GM18526 (cell line): Measurements from ENCODE around the gene TPH2.

Experiments used
- POLR2A ChIP-seq: IDR thresholded peaks from 3 replicates; pipeline ENCODE4 v1.6.1; 2011; ENCODE audit not compliant: insufficient read length; ENCODE audit errors: extremely low read depth

Gene TPH2

DNA sequence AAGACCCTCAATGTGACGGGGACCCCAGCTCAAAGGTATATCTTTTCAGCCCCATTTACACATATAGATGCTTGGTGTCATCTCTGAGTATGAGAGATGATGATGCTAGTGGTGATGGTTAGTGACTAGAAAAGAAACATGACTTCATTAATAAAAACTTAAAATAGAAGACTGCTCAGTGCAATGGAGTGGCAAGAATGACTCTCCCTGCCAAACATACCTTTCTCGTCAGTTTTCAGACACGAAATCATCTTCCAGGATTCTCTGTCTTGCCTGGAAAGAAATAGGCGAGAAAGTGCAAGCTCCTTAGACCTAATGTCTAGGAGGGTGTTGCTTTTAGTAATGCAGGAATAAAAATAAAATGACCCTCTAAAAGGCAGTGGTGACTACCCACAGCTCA, 71.7 kb downstream of the TPH2 start:
- no peak for TF ChIP-seq POLR2A

DNA sequence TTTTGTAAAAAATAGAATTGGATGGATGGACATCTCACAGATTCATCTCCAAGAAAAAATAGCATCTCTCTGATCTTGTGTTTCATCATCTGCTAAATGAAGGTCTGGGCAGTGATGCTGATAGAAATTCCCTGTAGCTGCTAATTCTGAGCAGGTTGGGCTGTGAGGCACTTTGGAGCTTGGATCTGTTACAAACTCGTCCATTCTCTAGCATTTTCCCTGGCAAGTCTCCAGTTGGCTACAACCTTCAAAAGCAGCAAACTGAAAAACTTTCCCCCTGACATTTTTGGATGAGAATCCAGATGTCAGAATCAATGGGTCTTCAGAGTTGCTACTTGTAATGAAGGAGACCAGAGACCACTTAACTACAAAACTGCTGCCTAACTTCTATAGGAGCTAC, 72.7 kb downstream of the TPH2 start:
- TF ChIP-seq POLR2A, result no peak

DNA sequence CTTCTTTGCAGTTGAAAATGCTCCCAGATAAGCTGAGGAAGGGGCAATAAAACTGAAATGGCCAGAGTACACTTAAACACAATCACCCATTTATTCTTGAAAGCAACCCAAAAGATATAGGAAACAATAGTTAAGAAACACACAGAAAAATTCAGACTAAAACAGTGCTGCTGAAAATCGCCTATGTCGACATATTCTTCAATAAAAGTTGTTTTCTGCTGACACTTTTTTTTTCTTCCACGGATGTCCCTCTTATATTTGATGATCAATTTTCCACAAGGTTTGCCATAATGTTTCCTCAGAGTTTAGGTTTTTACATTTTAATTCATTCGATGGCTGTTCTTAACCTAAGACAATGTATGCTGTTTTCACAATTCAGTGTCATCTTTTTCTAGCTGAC, 74.2 kb downstream of the TPH2 start:
- no peak for TF ChIP-seq POLR2A

DNA sequence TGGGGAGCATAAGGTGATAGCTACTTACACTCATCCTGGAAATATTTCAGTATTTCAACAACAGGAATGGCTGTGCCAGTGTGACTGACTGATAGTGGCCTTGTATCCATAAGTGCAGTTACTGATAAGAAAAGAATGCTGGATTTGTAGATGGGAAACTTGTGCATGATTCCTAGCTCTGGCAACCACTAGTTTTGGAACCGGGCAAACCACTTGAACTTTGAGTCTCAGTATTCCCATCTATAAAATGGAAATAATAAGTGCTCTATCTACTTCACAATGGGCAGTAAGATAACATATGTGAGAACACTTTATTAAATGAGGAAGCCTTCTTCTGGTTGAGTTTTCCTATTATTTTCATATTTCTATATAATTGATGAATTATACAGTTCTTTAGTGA, 77.2 kb downstream of the TPH2 start:
- TF ChIP-seq POLR2A, result no peak

DNA sequence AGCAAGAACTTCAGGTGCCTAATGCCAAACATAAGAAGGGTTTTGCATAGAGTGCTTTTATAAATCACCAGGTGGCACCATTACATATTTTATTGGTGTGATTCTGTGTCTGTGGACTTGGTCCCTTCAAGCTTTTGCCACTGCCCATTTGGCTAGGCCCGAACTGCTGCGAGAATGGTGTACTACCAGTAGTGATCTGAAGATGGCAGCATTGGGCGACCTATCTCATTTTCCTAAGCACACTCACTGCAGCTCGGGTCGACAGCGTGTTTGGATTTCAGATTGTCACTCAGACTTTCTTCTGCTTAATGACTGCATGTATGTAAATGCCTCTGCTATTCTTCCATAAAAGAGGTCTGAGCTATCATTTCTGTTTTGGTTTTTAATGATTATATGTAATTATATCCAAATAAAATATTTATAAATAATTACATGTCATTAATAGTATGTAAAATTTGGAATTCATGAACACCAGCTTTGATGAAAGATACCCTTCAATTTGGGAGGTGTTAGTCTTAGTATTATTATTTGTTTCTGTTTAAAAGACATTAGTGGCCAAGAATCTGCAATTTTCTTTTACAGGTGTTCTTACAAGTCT, 78.5 kb downstream of the TPH2 start:
- TF ChIP-seq POLR2A, result no peak

DNA sequence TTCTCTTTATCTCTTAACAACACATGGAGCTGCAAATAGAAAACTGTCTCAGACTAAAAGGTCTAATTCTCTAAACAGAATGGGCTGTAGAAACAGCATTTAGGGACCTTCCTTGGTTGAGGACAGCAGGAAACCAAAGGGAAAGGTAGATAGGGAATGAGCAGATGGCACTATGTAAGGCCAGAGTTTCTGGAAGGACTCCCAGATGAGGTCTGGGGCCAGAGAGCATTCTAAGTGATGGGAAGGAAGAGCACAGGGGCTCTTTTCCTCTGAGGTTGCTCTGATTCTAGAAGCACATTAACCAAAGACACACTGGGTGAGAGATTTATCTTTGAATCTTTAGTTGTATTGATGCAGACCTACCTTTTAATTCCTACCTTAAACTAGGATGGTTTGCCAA, 79.4 kb downstream of the TPH2 start:
- TF ChIP-seq POLR2A, result no peak

DNA sequence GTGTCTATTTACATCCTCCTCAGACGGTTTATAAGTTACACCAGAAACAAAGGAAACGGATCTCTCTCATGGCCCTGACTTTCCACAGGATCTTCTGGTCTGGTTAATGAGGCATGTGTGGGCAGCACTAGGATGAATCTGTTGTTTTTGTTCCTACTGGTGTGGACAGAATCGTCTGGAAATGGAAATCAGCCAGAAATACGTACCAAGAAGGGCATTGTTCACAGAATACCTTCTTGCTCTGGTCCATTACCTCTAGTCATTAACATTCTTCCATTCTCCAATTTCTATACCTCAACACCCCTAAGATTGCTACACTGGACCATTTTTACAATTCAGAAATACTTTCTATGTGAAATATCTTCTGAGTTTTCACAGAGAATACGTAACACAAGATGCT, 86.0 kb downstream of the TPH2 start:
- no peak for TF ChIP-seq POLR2A

DNA sequence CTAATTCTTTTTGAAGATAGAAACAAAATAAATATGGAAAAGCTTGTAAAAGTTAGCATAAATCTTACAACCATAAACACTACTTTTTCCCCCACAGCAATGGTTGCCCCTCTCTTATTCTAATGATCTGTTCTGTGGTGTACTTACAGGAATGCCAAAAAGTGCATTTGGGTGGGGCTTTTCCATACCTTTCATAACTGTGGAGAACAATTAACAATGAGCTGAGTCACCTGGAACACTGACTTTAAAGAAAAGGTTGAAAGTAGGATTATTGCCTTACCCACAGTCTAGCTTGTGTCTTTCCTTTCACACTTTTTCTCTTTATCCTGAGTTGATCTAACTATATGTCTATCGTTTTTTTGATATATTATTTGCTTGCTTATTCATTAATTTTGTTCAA, 86.9 kb downstream of the TPH2 start:
- TF ChIP-seq POLR2A, result no peak

DNA sequence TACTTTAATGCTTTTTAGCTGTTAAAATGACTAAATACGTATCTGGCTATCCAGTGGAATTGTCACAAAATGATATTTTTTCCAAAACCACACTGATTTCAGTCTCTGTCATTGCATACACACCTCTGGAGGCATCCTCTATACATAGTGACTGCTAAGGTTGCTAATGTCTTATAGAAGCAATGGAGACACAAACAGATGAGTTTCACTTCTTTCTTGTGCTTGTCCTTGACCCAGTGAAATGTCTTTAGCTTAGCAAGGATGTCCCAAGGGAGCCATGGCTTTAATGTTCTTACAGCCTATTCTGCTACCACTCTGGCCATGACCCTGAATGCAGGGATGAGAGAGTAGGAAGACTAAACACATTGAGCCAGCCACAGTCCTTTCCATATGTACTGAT, 90.3 kb downstream of the TPH2 start:
- TF ChIP-seq POLR2A, result no peak

DNA sequence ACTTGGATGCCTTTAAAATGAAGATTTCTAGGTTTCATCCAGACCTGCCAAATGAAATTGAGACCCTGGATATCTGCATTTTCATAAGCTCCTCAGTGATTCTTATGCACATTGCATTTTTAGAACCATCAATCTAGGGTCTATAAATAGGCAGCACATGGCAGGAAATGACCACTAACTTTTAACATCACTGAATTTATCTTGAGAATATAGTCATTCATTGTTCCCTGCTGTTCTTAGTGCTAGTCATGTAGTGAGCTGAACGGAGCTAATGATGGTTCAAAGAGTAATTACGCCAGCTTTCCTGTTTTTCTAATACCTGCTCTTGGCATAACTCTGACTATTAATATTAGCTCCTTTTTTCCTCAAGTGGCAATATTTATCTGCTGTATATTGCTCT, 91.6 kb downstream of the TPH2 start:
- TF ChIP-seq POLR2A, result no peak

DNA sequence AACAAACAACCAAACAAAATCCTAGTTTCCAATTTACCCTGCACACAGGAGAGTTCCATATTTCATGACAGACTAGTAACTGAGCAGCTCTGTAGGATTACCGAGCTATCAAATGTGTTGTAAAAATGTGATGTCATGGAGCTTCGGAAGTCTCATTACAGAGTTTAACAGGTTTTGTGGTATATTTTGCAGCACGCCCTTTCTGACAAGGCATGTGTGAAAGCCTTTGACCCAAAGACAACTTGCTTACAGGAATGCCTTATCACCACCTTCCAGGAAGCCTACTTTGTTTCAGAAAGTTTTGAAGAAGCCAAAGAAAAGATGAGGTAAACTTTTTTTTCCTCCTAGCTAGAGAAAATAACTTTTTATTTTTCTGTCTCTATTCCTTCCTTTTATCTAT, 92.4 kb downstream of the TPH2 start:
- TF ChIP-seq POLR2A, result no peak

DNA sequence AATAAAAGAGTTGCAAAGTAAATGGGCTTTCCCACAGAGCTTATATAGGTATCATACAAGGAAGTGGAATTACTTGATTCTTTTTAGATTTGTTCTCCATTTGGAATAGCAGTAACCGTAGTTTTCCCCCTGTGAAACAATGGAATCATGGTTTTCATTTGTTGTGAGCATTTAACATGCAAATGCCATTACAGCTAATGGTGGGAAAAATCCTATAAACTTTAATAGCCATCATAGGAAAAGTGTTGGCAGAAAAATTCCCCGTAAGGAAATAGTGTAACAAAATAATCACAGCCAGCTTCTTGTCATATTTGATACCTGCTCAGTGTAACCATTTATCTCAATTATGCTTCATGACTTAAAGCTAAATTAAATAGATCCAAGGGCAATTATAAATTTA, 95.3 kb downstream of the TPH2 start:
- TF ChIP-seq POLR2A, result no peak

DNA sequence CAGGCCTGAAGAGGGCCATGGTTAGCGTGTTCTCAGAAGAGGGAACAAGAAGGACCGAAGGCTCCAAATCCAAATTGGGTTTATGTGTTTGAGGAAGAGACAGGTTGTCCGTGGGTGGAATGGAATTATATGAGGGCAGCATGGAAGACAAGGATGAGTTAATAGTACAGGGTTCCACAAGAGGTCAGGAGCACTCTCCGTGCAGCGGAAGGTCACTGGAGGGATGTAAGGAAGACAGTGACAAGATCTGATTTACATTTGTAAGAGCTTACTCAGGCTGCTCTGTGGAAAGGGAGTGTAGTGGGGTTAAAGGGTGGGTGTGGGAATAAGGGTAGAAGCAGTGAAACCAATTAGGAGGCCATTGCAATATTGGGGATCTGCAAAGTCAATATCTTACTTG, 97.0 kb downstream of the TPH2 start:
- TF ChIP-seq POLR2A, result no peak

DNA sequence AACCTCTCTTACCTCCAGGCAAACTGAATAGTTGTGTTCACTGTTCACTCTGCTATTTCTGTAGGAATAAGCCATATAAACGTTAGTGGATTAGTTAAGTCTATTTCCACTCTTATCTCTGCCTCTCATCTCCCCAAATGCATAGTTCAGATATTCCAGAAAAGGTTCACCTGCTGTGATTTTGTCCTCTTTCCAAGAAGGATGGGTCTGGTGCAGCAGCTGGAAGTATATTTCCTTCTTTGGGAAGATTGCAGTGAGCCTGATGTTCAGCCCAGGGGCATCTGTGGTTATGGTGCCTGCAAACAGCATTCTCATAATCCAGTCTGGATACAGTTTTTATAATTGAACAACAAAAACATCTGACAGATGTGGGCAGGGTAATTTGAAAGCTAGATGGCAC, 97.7 kb downstream of the TPH2 start:
- TF ChIP-seq POLR2A, result no peak

DNA sequence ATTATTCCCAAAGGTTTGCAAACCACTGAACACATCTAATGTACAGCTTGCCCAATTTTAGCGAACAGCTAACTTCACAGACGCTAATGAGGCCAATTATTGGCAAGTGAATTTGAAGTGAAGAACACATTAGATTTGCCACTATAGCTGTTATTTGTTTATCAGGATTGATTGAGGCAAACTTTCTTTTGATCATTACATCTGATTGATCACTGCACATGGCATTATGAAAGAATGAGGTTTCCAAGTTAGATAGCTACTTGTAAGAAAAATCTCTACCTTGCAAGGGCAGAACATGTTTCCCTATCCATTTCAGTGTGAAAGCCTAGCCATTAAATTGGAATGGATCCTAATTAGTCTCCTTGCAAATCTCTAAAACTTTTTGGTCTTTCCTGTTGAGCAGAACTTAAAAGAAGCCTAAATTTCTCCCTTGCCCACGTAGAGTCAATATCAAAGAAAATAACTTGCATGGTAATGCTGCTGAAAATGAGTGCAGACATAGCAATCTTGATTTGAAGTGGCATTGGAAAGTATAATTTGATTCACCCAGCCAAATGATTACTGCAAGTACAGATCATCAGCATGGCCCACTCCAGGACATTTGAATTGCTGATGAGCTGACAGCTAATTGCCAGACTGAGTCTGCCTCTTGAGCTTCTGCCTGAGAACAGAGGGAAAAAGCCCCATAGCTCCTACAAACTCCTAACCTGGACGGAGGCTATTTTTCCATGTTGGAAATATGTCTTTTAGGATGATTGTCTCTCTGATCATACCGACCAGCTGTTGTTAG, 98.6 kb downstream of the TPH2 start:
- no peak for TF ChIP-seq POLR2A

DNA sequence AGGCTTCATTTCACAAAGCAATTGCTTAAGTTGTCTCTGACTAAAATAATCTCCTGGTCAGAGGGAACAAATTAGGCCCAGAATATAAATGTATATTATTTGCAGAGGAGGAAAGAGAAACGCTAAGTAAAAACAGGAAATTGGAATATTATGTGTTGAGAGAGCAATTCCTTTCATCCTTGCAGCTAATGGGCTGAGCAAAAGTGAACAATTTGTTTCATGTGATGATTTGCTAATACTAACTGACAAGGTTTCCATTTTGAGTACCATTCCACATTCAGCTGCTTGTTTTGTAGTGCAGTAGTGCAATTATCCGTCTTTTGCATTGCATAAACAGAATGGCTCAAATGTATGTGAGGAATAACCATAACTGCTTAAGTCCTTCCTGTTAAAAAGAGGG, 103.2 kb downstream of the TPH2 start:
- TF ChIP-seq POLR2A, result no peak

DNA sequence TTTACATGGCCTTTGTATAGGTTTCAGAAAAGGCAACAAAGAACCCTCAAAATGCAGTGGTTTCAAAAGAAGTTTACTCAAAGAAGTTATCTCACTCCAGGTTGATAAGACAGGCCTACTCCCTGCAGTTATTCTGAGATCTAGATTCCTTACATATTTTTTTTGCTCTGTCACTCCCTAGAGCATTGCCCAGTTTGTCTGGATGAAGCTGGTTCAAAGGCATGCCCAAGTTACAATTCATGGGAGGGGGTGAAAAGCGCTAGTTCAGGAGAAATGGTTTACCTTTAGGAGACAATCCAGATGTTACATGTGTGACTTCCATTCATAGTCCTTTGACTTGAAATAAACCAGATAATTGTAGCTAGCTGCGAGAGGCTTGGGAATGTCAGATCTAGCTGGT, 115.0 kb downstream of the TPH2 start:
- no peak for TF ChIP-seq POLR2A

DNA sequence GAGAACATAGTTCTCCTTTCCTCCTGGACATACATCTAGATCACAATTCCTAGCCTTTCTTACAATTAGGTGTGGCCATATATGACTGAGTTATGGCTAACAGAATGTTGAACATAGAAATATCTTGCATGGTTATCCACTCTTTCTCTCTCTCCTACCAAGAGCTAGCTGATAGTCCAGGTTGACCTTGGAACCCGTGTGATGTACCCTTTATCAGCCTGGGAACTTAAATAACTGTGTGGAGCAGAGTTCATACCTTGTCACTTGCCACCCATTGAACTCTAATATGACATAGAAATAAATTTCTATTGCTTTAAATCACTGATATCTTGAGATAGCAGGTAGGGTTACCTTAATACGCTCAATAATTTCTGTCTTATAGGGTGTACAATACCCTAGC, 115.9 kb downstream of the TPH2 start:
- TF ChIP-seq POLR2A, result no peak
